ENCODE measurements around the gene IL12RB1. TPM values are rescaled to one million over a fixed set of nuclear protein-coding genes. Genes with fewer than 3 reads are reported as not detected.

The IL12RB1 gene
- total and polyA plus RNA-seq, 2 of the 13 experiments (the other 11 are each of a cell fraction or from before 2014, with no cell fraction given): 0.03 to 0.04 TPM

DNA sequence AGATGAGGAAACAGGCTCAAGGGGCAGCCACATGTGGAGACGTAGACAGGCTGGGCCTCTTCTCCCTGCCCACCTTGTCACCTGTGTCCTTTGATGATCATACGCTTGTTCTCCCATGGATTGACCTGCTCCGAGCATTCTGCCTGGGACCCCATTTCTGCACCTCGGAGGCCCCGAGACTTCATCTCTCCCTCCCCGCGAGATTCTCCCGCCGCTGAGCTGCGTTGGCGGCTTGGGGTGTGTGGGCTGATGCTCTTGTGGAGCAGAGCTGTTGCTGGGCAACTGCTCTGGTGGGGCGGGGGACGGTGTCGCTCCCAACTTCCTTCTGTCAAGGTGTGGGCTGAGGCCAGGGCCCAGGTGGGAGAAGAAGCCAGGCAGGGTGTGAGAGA, 33.0 kb upstream of the IL12RB1 start:
- Histone ChIP-seq H3K36me3 (replicated peaks in 1 of 2; ENCODE audit: control insufficient read depth in 1 of 2, insufficient read depth in 2 of 2, low read length in 2 of 2) (peaks cover 11 to 36% of the 10 kb centered on the region in 2 experiments), H3K4me1 (ENCODE audit: insufficient read depth, low read length) (peaks cover 23% of the 10 kb centered on the region), H3K9me3 (ENCODE audit: low read length) (no peaks in the 10 kb centered on the region), H2AFZ (ENCODE audit: low read length) (no peak overlapping the region), H3K27ac (ENCODE audit: extremely low read length, insufficient read depth, low read length) (no peak overlapping the region), H3K4me2 (ENCODE audit: low read depth, low read length) (0 out of 2 replicates have a peak overlapping the region, but pooled peaks have one; percentile 100), H3K27me3 (ENCODE audit: control insufficient read depth in 1 of 2, insufficient read depth in 2 of 2, low read length in 2 of 2) (no peaks in the 10 kb centered on the region), H4K20me1 (ENCODE audit: insufficient read depth, low read length) (no peaks in the 10 kb centered on the region), H3K4me3 (replicated peaks in 1 of 3; ENCODE audit: insufficient read depth in 1 of 3, low read depth in 2 of 3, low read length in 3 of 3) (no peak overlapping the region), H3K9ac (ENCODE audit: insufficient read depth, low read depth, low read length) (no peak overlapping the region), H3K79me2 (ENCODE audit: insufficient read depth, low read length) (peaks cover 16% of the 10 kb centered on the region)
- no peak for DNase-seq (ENCODE audit: low spot score)
- TF ChIP-seq, protein P1, sequence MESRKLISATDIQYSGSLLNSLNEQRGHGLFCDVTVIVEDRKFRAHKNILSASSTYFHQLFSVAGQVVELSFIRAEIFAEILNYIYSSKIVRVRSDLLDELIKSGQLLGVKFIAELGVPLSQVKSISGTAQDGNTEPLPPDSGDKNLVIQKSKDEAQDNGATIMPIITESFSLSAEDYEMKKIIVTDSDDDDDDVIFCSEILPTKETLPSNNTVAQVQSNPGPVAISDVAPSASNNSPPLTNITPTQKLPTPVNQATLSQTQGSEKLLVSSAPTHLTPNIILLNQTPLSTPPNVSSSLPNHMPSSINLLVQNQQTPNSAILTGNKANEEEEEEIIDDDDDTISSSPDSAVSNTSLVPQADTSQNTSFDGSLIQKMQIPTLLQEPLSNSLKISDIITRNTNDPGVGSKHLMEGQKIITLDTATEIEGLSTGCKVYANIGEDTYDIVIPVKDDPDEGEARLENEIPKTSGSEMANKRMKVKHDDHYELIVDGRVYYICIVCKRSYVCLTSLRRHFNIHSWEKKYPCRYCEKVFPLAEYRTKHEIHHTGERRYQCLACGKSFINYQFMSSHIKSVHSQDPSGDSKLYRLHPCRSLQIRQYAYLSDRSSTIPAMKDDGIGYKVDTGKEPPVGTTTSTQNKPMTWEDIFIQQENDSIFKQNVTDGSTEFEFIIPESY (CRISPR knock-in tag; IDR thresholded peaks at IDR 0.05): peak; percentile 54; the same call in 1 of the 2 replicates
- no peak for TF ChIP-seq ELK4 (CRISPR knock-in tag; IDR thresholded peaks at IDR 0.05; ENCODE audit: borderline replicate concordance)
- 96% methylated on average over 14 of the region's 14 CpGs for WGBS (ENCODE audit: low lambda C conversion rate)
- BruUV-seq (replicated peaks): no TSS peak
- ChIA-PET CTCF (ENCODE audit: low intra/inter-chr PET ratio, low total read pairs) (no interaction called here), POLR2A (no interaction called here)
- FAIRE-seq: no peak
- no peak for ATAC-seq
- in situ Hi-C loops (cut with HindIII; ENCODE audit: extremely low pct_ligation_motif_present, low pct_unique_long_range_greater_than_20kb) (no loop called here), intact Hi-C loops (cut with micrococcal nuclease; ENCODE audit: unreplicated experiment) (no loop called here)

DNA sequence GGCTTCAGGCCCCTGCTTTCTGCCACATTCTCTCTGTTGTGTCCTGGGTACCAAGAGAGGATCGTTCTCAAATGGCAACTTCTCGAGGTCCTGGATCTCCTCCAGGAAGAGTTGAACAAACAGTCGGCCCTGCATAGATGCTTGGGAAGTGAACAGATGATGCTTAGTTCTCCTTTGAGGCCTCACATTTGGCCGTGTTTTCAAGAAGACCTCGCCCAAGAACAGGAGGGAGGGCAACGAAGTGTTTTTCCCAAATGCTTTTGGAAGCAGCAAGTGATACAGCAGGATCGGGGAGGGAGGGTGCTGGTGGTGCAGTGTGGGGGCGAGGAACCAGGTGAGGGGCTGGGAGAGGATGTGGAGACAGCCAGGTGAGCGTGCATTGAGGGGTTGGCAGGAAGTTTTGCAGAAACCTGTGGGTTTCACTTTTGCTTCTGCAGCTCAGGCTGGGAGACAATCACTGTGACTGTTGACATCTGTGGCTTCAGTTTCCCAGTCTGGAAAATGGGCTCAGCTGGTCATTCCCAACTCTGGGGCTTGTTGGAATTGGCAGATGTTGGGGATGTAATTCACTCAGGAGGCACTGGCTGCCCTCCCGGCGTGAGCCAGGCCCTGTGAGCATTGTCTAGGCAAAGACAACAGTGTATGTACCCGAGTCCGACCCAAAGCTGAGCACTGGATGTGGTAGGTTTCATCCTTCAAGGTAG, 32.4 kb upstream of the IL12RB1 start:
- ChIA-PET POLR2A (interaction anchor here (2.1 to 2.2 kb wide), 2 partner anchors 32 to 35 kb away, joined by 11 to 18 read pairs; partner anchors contain the start of gene PIK3R2), CTCF (ENCODE audit: low intra/inter-chr PET ratio, low total read pairs) (no interaction called here)
- 83% methylated on average over 13 of the region's 13 CpGs for WGBS (ENCODE audit: low lambda C conversion rate)
- no peaks in the 10 kb centered on the region for H4K20me1 ChIP-seq (ENCODE audit: insufficient read depth, low read length)
- H3K27me3 ChIP-seq (ENCODE audit: control insufficient read depth in 1 of 2, insufficient read depth in 2 of 2, low read length in 2 of 2): no peaks in the 10 kb centered on the region
- peaks cover 10 to 36% of the 10 kb centered on the region in 2 experiments for H3K36me3 ChIP-seq (replicated peaks in 1 of 2; ENCODE audit: control insufficient read depth in 1 of 2, insufficient read depth in 2 of 2, low read length in 2 of 2)
- peak overlapping the region; percentile 100 for H3K4me2 ChIP-seq (ENCODE audit: low read depth, low read length)
- no peak for FAIRE-seq
- no peak overlapping the region for H2AFZ ChIP-seq (ENCODE audit: low read length)
- H3K9me3 ChIP-seq (ENCODE audit: low read length): no peaks in the 10 kb centered on the region
- DNase-seq (ENCODE audit: low spot score): no peak
- ATAC-seq: no peak
- peak overlapping the region in 2 of 3 experiments; percentile 72 to 91; a peak in 2 of 6 replicates for H3K4me3 ChIP-seq (replicated peaks in 1 of 3; ENCODE audit: insufficient read depth in 1 of 3, low read depth in 2 of 3, low read length in 3 of 3)
- peak overlapping the region; percentile 17; the same call in 1 of the 2 replicates for H3K9ac ChIP-seq (ENCODE audit: insufficient read depth, low read depth, low read length)
- no peak overlapping the region for H3K27ac ChIP-seq (ENCODE audit: extremely low read length, insufficient read depth, low read length)
- intact Hi-C loops (cut with micrococcal nuclease; ENCODE audit: unreplicated experiment) (no loop called here), in situ Hi-C loops (cut with HindIII; ENCODE audit: extremely low pct_ligation_motif_present, low pct_unique_long_range_greater_than_20kb) (no loop called here)
- H3K4me1 ChIP-seq (ENCODE audit: insufficient read depth, low read length): peaks cover 23% of the 10 kb centered on the region
- BruUV-seq (replicated peaks): no TSS peak
- H3K79me2 ChIP-seq (ENCODE audit: insufficient read depth, low read length): peaks cover 16% of the 10 kb centered on the region
- peak; percentile 93 for TF ChIP-seq ZNF629 (CRISPR knock-in tag; conservative IDR thresholded peaks at IDR 0.05)
- no peak for TF ChIP-seq DMTF1 (CRISPR knock-in tag; IDR thresholded peaks at IDR 0.05)
- no peak for TF ChIP-seq HDAC6 (IDR thresholded peaks at IDR 0.05; ENCODE audit: low read depth, low read length)
- TF ChIP-seq ZNF282 (IDR thresholded peaks at IDR 0.05; ENCODE audit: partially characterized antibody): no peak
